Gastroesophageal sphincter (tissue), 3 donors: ENCODE results near the gene ZMPSTE24.

Source experiments
- CTCF ChIP-seq, 4 experiments: fragments of 200-600 bp in 2 of 4; fragments of 450-650 bp in 2 of 4; sonication (generic) in 1 of 4; IDR thresholded peaks; one replicate each; pipeline ENCODE4 v1.5.1; 2017 to 2019; ENCODE audit warnings: antibody characterized with exemption in 4 of 4, mild to moderate bottlenecking in 2 of 4, moderate library complexity in 2 of 4
- POLR2AphosphoS5 ChIP-seq: sonication (generic); formaldehyde crosslinking; IDR thresholded peaks from one replicate; pipeline ENCODE4 v1.6.1; 2017; ENCODE audit warnings: antibody characterized with exemption

GRCh38 chr1:40313329-40313957 is 55.4 kb downstream of the ZMPSTE24 start:
- TF ChIP-seq CTCF (IDR thresholded peaks at IDR 0.05) (no peak), POLR2AphosphoS5 (no peak)
